Breast epithelium (tissue), 3 donors: ENCODE results near the gene GFOD2.

Source experiments
- CTCF ChIP-seq, 3 donors: fragments of 450-650 bp; IDR thresholded peaks; one replicate each; pipeline ENCODE4 v1.5.1; 2016 to 2017; ENCODE audit warnings: antibody characterized with exemption in 3 of 3, mild to moderate bottlenecking in 3 of 3, moderate library complexity in 3 of 3
- POLR2A ChIP-seq: fragments of 450-650 bp; IDR thresholded peaks from one replicate; pipeline ENCODE4 v1.6.1; 2016; ENCODE audit warnings: antibody characterized with exemption, mild to moderate bottlenecking, moderate library complexity
- POLR2AphosphoS5 ChIP-seq, 3 donors: sonication (generic); formaldehyde crosslinking; IDR thresholded peaks; one replicate each; pipeline ENCODE4 v1.6.1; 2017; ENCODE audit warnings: antibody characterized with exemption in 3 of 3

GRCh38 chr16:67632415-67633172 is 86.5 kb downstream of the GFOD2 start:
- TF ChIP-seq CTCF (IDR thresholded peaks at IDR 0.05) (no peak), POLR2A (no peak), POLR2AphosphoS5 (IDR thresholded peaks at IDR 0.05) (no peak)
